ENCODE data around the gene SENP7.
"Not testable (repeated sequence)": the region's sequence is repeated elsewhere in the genome, so short reads cannot be mapped to it uniquely, and the experiment has no call there.

Gene SENP7, protein sequence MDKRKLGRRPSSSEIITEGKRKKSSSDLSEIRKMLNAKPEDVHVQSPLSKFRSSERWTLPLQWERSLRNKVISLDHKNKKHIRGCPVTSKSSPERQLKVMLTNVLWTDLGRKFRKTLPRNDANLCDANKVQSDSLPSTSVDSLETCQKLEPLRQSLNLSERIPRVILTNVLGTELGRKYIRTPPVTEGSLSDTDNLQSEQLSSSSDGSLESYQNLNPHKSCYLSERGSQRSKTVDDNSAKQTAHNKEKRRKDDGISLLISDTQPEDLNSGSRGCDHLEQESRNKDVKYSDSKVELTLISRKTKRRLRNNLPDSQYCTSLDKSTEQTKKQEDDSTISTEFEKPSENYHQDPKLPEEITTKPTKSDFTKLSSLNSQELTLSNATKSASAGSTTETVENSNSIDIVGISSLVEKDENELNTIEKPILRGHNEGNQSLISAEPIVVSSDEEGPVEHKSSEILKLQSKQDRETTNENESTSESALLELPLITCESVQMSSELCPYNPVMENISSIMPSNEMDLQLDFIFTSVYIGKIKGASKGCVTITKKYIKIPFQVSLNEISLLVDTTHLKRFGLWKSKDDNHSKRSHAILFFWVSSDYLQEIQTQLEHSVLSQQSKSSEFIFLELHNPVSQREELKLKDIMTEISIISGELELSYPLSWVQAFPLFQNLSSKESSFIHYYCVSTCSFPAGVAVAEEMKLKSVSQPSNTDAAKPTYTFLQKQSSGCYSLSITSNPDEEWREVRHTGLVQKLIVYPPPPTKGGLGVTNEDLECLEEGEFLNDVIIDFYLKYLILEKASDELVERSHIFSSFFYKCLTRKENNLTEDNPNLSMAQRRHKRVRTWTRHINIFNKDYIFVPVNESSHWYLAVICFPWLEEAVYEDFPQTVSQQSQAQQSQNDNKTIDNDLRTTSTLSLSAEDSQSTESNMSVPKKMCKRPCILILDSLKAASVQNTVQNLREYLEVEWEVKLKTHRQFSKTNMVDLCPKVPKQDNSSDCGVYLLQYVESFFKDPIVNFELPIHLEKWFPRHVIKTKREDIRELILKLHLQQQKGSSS

GRCh38 chr3:101512646-101513418 is at the start of gene SENP7:
Gene SENP7 (minus strand): TSS chr3:101513212. CDS start chr3:101513130, 82 bp downstream.
- in situ Hi-C loops (cut with MboI; ENCODE audit: low sequenced_read_pairs), result no loop called here

DNA sequence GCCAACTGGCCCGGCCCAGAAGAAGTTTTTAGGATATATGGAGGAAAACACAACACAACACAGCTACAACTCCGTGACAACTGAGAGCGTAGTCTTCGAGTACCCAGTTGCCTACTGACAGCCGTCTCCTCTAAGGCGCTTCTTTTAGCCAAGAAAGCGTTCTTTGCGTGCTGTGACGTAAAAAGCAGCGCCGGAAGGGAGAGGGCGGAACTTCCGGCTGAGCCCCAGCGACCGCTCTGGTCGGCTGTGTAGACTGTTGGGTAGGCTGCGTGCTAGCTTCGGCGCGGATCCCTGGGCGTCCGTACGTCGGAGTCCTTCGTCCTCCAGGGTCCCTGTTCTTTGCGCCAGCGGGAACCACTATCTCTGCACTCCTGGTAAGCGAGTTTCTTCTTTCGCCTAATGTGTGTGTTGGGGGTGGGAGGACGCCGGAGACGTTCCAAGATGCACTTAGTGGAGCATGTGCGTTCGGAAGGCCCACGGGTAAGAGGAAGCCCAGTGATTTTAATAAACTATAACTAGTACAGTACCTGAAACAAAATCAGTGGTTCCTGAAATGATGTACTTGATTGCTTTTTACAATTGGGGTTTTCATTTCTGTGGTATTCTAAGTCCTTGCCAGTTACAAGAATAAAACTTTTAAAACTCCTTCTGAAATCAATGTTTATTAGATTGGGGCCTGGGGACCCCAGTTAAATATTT is 48.8 kb upstream of the SENP7 start, which contains the start of gene TRMT10C:
TRMT10C (plus strand) TSS at position 239 of the 699 bp plus-strand sequence. CDS start 2,914 bp downstream, outside the sequence.
- in situ Hi-C loops (cut with MboI; ENCODE audit: low sequenced_read_pairs), result no loop called here

GRCh38 chr3:101556064-101556463 is 43.1 kb upstream of the SENP7 start:
- in situ Hi-C loops (cut with MboI; ENCODE audit: low sequenced_read_pairs), result no loop called here

DNA sequence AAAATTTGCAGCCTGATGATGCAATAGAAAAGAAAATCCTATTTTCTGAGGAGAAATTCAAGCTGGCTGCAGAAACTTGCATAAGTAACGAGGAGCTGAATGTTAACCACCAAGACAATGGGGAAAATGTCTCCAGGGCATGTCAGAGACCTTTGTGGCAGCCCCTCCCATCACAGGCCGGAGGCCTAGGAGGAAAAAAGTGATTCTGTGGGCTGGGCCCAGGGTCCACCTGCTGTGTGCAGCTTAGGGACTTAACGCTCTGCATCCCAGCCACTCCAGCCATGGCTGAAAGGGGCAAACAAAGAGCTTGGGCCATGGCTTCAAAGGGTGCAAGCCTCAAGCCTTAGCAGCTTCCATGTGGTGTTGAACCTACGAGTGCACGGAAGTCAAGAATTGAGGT is 40.4 kb upstream of the SENP7 start:
- in situ Hi-C loops (cut with MboI; ENCODE audit: low sequenced_read_pairs), result not testable (repeated sequence)

GRCh38 chr3:101551359-101552081 is 38.5 kb upstream of the SENP7 start:
- in situ Hi-C loops (cut with MboI; ENCODE audit: low sequenced_read_pairs), result not testable (repeated sequence)

GRCh38 chr3:101549473-101549872 is 36.5 kb upstream of the SENP7 start:
- in situ Hi-C loops (cut with MboI; ENCODE audit: low sequenced_read_pairs), result no loop called here

DNA sequence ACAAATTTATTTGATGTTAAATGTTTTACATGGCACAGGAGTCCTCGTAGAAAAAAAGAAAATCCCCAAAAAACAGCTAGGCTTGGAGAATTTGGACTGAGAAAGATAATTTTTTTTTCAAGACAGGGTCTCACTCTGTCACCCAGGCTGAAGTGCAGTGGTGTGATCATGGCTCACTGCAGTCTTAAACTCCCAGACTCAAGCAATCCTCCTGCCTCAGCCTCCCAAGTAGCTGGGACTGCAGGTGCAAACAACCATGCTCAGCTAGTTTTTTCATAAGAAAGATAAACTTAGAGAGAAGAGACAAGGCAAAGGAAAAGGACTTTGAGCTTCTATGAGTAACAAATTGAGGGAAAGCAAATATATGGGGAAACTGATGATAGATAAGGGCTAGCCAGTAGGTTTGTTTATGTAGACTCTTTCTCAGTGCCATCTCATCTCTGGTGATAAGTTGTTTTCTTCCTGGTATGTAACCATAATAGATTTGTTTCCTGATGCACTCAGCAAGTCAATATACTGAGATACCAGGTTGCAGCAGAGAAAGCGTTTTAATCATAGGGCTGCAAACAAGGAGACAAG is 35.6 kb upstream of the SENP7 start:
- in situ Hi-C loops (cut with MboI; ENCODE audit: low sequenced_read_pairs), result no loop called here

- in situ Hi-C loops (cut with MboI; ENCODE audit: low sequenced_read_pairs), result no loop called here
Measured at GRCh38 chr3:101544161-101544850, 31.3 kb upstream of the SENP7 start.

- in situ Hi-C loops (cut with MboI; ENCODE audit: low sequenced_read_pairs), result no loop called here
Measured at GRCh38 chr3:101542957-101543356, 29.9 kb upstream of the SENP7 start.

DNA sequence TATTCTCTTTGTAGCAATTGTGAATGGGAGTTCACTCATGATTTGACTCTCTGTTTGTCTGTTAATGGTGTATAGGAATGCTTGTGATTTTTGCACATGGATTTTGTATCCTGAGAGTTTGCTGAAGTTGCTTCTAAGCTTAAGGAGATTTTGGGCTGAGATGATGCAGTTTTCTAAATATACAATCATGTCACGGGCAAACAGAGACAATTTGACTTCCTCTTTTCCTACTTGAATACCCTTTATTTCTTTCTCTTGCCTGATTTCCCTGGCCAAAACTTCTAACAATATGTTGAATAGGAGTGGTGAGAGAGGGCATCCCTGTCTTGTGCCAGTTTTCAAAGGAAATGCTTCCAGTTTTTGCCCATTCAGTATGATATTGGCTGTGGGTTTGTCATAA is 23.9 kb upstream of the SENP7 start:
- in situ Hi-C loops (cut with MboI; ENCODE audit: low sequenced_read_pairs), result not testable (repeated sequence)

GRCh38 chr3:101536266-101536665 is 23.3 kb upstream of the SENP7 start:
- in situ Hi-C loops (cut with MboI; ENCODE audit: low sequenced_read_pairs), result no loop called here

DNA sequence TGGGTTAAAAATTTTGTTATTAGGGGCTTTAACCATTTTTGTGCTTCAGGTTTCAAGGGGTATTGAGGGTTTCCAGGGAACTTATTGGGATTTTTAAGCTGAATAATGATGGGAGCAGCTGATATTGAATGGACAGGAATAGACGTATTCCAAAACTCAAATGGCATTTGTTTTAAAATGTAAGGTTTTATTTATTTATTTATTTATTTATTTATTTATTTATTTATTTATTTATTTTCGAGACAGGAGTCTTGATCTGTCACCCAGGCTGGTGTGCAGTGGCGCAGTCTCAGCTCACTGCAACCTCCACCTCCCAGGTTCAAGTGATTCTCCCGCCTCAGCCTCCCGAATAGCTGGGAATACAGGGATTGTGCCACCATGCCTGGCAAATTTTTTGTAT is 22.2 kb upstream of the SENP7 start:
- in situ Hi-C loops (cut with MboI; ENCODE audit: low sequenced_read_pairs), result no loop called here

- in situ Hi-C loops (cut with MboI; ENCODE audit: low sequenced_read_pairs), result no loop called here
Measured at GRCh38 chr3:101533603-101533968, 20.6 kb upstream of the SENP7 start.

GRCh38 chr3:101532783-101533602 is 20.0 kb upstream of the SENP7 start:
- in situ Hi-C loops (cut with MboI; ENCODE audit: low sequenced_read_pairs), result no loop called here

- in situ Hi-C loops (cut with MboI; ENCODE audit: low sequenced_read_pairs), result no loop called here
Measured at GRCh38 chr3:101531473-101532086, 18.6 kb upstream of the SENP7 start.

- in situ Hi-C loops (cut with MboI; ENCODE audit: low sequenced_read_pairs), result no loop called here
Measured at GRCh38 chr3:101530686-101531047, 17.7 kb upstream of the SENP7 start.

Data from HL-60/S4 (cell line).